A549 (cell line): ENCODE measurements around the gene ACAD11.

ENCODE experiments used
- CEBPB ChIP-seq, 2 experiments: fragments of >200 bp in 1 of 2; sonication (Bioruptor Twin) in 1 of 2; formaldehyde crosslinking in 1 of 2; IDR thresholded peaks; 2 replicates each; pipeline ENCODE4 v1.6.1; 2012 to 2016
- RFX5 ChIP-seq: fragments of 450-650 bp; IDR thresholded peaks from 2 replicates; pipeline ENCODE4 v1.7.1; 2014; ENCODE audit warnings: antibody characterized with exemption, mild to moderate bottlenecking, moderate library complexity

DNA sequence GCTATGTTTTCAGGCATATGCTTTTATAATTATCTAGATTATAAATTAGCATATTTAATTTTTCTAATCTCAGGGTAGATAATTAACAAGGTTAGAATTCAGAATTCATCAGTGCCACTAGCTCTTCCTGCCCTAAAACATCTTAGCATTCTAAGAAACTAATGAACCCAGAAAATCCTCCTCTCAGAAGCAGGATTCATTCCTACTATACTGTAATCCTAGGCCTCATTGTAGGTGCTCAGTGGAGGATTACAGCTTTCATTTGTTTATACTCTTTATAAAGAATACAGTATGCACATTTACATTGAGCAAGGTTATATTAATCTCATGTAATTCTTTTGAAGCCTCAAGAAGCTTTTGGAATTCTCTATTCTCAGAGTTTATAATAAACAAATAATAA lies 20.9 kb downstream of the ACAD11 start:
- TF ChIP-seq CEBPB (IDR thresholded peaks at IDR 0.05) (no peak), RFX5 (no peak)
